Mesendoderm (in vitro differentiated cells): Measurements from ENCODE around the gene SNX30.
A peak's percentile ranks its signal among the peaks of the same experiment; 100 is the strongest.

Experiments
- DNase-seq: peaks from one replicate; pipeline ENCODE4 v3.0.0; 2013
- H2AK5ac ChIP-seq: 2 replicates; pipeline ENCODE4 v1.6.1; 2013; ENCODE audit warnings: low read length, inconsistent platforms
- H2BK120ac ChIP-seq: 2 replicates; pipeline ENCODE4 v1.6.1; 2013; ENCODE audit warnings: low read depth, mild to moderate bottlenecking, low read length, moderate library complexity, mixed read lengths
- H2BK15ac ChIP-seq: replicated peaks from 2 replicates; pipeline ENCODE4 v1.6.1; 2013; ENCODE audit warnings: low read depth, mild to moderate bottlenecking, moderate library complexity
- H2BK5ac ChIP-seq: 2 replicates; pipeline ENCODE4 v1.6.1; 2013; ENCODE audit warnings: low read length, inconsistent platforms
- H3K18ac ChIP-seq: 2 replicates; pipeline ENCODE4 v1.6.1; 2013; ENCODE audit warnings: mild to moderate bottlenecking, low read length, mixed read lengths
- H3K23ac ChIP-seq: one replicate; pipeline ENCODE4 v1.6.1; 2013; ENCODE audit warnings: low read length
- H3K27ac ChIP-seq: 2 replicates; pipeline ENCODE4 v1.5.1; 2013; ENCODE audit warnings: low read depth, mild to moderate bottlenecking, inconsistent platforms, low read length, moderate library complexity
- H3K27me3 ChIP-seq: 2 replicates; pipeline ENCODE4 v1.6.1; 2013; ENCODE audit warnings: low read length, control low read depth, mild to moderate bottlenecking, inconsistent platforms; ENCODE audit not compliant: insufficient read depth, poor library complexity
- H3K36me3 ChIP-seq: 2 replicates; pipeline ENCODE4 v1.6.1; 2013; ENCODE audit warnings: low read length, inconsistent platforms; ENCODE audit not compliant: control insufficient read depth, insufficient read depth
- H3K4ac ChIP-seq: one replicate; pipeline ENCODE4 v1.6.1; 2013; ENCODE audit warnings: low read depth, mild to moderate bottlenecking, low read length, moderate library complexity
- H3K4me1 ChIP-seq: 2 replicates; pipeline ENCODE4 v1.6.1; 2013; ENCODE audit warnings: low read depth, low read length, inconsistent platforms; ENCODE audit not compliant: control insufficient read depth
- H3K4me2 ChIP-seq: 2 replicates; pipeline ENCODE4 v1.6.1; 2013; ENCODE audit warnings: low read length
- H3K4me3 ChIP-seq: 2 replicates; pipeline ENCODE4 v1.5.1; 2013; ENCODE audit warnings: mild to moderate bottlenecking, low read length
- H3K56ac ChIP-seq: one replicate; pipeline ENCODE4 v1.6.1; 2013; ENCODE audit warnings: low read length
- H3K79me1 ChIP-seq: 2 replicates; pipeline ENCODE4 v1.6.1; 2013; ENCODE audit warnings: low read length, inconsistent platforms
- H3K79me2 ChIP-seq: 2 replicates; pipeline ENCODE4 v1.6.1; 2013; ENCODE audit warnings: mild to moderate bottlenecking, low read length; ENCODE audit not compliant: control insufficient read depth, insufficient read depth
- H3K9ac ChIP-seq: 2 replicates; pipeline ENCODE4 v1.6.1; 2013; ENCODE audit warnings: low read length, inconsistent platforms
- H4K5ac ChIP-seq: one replicate; pipeline ENCODE4 v1.6.1; 2013; ENCODE audit warnings: low read length
- H4K8ac ChIP-seq: one replicate; pipeline ENCODE4 v1.6.1; 2013; ENCODE audit warnings: low read depth, mild to moderate bottlenecking, control low read depth, low read length, moderate library complexity
- WGBS: extraction: QIAGEN DNeasy Blood & Tissue Kit; methylation state at CpG from one replicate; pipeline ENCODE4 v1.1.7; 2013; ENCODE audit warnings: low lambda C conversion rate, missing lambda C conversion rate; ENCODE audit not compliant: insufficient coverage; ENCODE audit errors: extremely low coverage; 5-methylcytosine and 5-hydroxymethylcytosine counted together

The SNX30 gene

GRCh38 chr9:112725961-112726360, 24.6 kb upstream of the SNX30 start:
- Histone ChIP-seq H4K8ac (no peak overlapping the region), H3K36me3 (no peaks in the 10 kb centered on the region), H3K4me1 (no peaks in the 10 kb centered on the region), H4K5ac (no peak overlapping the region), H3K18ac (no peak overlapping the region), H3K4me2 (no peak overlapping the region), H3K79me2 (no peaks in the 10 kb centered on the region), H3K9ac (no peak overlapping the region), H3K4ac (no peak overlapping the region), H3K4me3 (no peak overlapping the region), H3K79me1 (no peaks in the 10 kb centered on the region), H3K27ac (no peak overlapping the region), H2BK5ac (no peak overlapping the region), H2BK15ac (no peak overlapping the region), H2BK120ac (no peak overlapping the region), H3K23ac (no peak overlapping the region), H2AK5ac (no peak overlapping the region), H3K27me3 (no peaks in the 10 kb centered on the region), H3K56ac (no peak overlapping the region)
- no CpG with 5 or more reads among the region's 3 CpGs for WGBS
- no peak for DNase-seq

DNA sequence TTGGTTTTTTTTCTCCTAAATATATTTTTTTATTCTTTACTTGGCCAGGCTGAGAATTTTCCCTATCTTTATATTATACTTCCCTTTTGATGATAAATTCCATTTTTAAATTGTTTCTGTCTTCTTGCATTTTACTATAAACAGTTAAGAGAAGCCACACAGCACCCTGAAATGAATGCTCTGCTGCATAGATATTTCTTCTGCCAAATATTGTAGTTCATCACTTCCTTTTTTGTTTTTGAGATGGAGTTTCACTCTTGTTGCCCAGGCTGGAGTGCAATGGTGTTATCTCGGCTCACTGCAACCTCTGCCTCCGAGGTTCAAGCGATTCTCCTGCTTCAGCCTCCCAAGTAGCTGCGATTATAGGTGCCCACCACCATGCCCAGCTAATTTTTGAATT, 24.1 kb upstream of the SNX30 start:
- H2BK15ac ChIP-seq: no peak overlapping the region
- no peak overlapping the region for H3K23ac ChIP-seq
- no peaks in the 10 kb centered on the region for H3K27me3 ChIP-seq
- no peak for DNase-seq
- no peak overlapping the region for H3K9ac ChIP-seq
- H4K5ac ChIP-seq: no peak overlapping the region
- H4K8ac ChIP-seq: no peak overlapping the region
- no peaks in the 10 kb centered on the region for H3K79me2 ChIP-seq
- H3K56ac ChIP-seq: no peak overlapping the region
- H3K27ac ChIP-seq: no peak overlapping the region
- no peak overlapping the region for H3K4me2 ChIP-seq
- H2BK120ac ChIP-seq: no peak overlapping the region
- WGBS: no CpG with 5 or more reads among the region's 4 CpGs
- no peak overlapping the region for H2AK5ac ChIP-seq
- no peaks in the 10 kb centered on the region for H3K79me1 ChIP-seq
- H2BK5ac ChIP-seq: no peak overlapping the region
- no peaks in the 10 kb centered on the region for H3K4me1 ChIP-seq
- no peak overlapping the region for H3K4ac ChIP-seq
- no peaks in the 10 kb centered on the region for H3K36me3 ChIP-seq
- H3K18ac ChIP-seq: no peak overlapping the region
- no peak overlapping the region for H3K4me3 ChIP-seq

GRCh38 chr9:112728401-112728800, 22.2 kb upstream of the SNX30 start:
- no peak overlapping the region for H3K23ac ChIP-seq
- no peak overlapping the region for H3K9ac ChIP-seq
- no peaks in the 10 kb centered on the region for H3K27me3 ChIP-seq
- no peaks in the 10 kb centered on the region for H3K4me1 ChIP-seq
- no peak overlapping the region for H2BK5ac ChIP-seq
- H4K8ac ChIP-seq: no peak overlapping the region
- no peak overlapping the region for H3K56ac ChIP-seq
- no peaks in the 10 kb centered on the region for H3K79me1 ChIP-seq
- H3K4me2 ChIP-seq: no peak overlapping the region
- H2BK120ac ChIP-seq: no peak overlapping the region
- WGBS: no CpG with 5 or more reads among the region's 2 CpGs
- H3K18ac ChIP-seq: no peak overlapping the region
- no peaks in the 10 kb centered on the region for H3K79me2 ChIP-seq
- no peak overlapping the region for H3K4me3 ChIP-seq
- H4K5ac ChIP-seq: no peak overlapping the region
- H3K36me3 ChIP-seq: no peaks in the 10 kb centered on the region
- H2BK15ac ChIP-seq: no peak overlapping the region
- no peak overlapping the region for H3K27ac ChIP-seq
- DNase-seq: no peak
- no peak overlapping the region for H3K4ac ChIP-seq
- H2AK5ac ChIP-seq: no peak overlapping the region

DNA sequence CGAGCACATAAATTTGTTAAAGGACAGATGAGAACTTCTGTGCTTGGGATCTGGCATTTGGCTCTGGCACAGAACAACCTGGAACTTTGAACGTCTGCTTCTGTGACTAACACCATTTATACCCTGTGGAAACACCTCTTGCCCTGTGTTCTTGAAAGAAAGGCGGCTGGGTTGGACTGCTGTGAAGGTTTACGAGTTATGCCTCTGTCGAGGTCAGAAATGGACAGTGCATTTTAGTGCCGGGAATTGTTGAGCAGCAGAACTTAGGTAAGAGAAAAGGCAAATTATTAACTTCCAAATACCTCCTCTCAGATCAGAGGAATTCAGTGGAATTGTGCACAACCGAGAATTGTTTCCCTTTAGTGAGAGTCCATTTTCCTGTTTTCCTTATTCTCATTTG, 18.6 kb upstream of the SNX30 start:
- H3K27me3 ChIP-seq: no peaks in the 10 kb centered on the region
- H3K27ac ChIP-seq: no peak overlapping the region
- no peak overlapping the region for H4K8ac ChIP-seq
- H2BK5ac ChIP-seq: no peak overlapping the region
- H3K4me1 ChIP-seq: no peaks in the 10 kb centered on the region
- no peak overlapping the region for H2AK5ac ChIP-seq
- H3K79me2 ChIP-seq: no peaks in the 10 kb centered on the region
- no peak overlapping the region for H3K18ac ChIP-seq
- H3K79me1 ChIP-seq: no peaks in the 10 kb centered on the region
- H2BK120ac ChIP-seq: no peak overlapping the region
- no peak for DNase-seq
- H2BK15ac ChIP-seq: no peak overlapping the region
- H4K5ac ChIP-seq: no peak overlapping the region
- H3K36me3 ChIP-seq: no peaks in the 10 kb centered on the region
- no peak overlapping the region for H3K56ac ChIP-seq
- H3K9ac ChIP-seq: no peak overlapping the region
- no CpG with 5 or more reads among the region's 7 CpGs for WGBS
- H3K4me3 ChIP-seq: no peak overlapping the region
- H3K4ac ChIP-seq: no peak overlapping the region
- H3K23ac ChIP-seq: no peak overlapping the region
- H3K4me2 ChIP-seq: no peak overlapping the region

DNA sequence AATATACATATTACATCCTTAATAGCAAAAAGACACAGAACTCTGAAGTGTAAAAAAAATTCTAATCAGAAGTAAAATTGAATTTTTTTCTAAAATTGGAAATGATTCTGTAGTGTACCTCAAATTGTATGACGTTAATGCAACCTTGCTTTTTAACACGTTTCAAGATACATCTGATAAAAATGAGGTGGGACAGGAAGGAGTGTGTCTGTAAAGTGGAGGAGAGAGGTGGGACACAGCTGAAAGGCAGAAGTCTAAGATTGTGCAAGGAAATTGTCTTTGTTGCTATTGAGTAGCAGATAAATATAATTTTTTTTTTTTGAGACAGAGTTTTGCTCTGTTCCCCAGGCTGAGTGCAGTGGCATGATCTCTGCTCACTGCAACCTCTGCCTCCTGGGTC, 15.7 kb upstream of the SNX30 start:
- no peak for DNase-seq
- Histone ChIP-seq H2BK15ac (no peak overlapping the region), H4K5ac (no peak overlapping the region), H3K9ac (no peak overlapping the region), H3K27me3 (no peaks in the 10 kb centered on the region), H3K27ac (no peak overlapping the region), H3K36me3 (no peaks in the 10 kb centered on the region), H3K4me2 (no peak overlapping the region), H3K18ac (no peak overlapping the region), H3K79me1 (no peaks in the 10 kb centered on the region), H2BK5ac (no peak overlapping the region), H3K56ac (no peak overlapping the region), H3K79me2 (no peaks in the 10 kb centered on the region), H3K4ac (no peak overlapping the region), H3K4me3 (no peak overlapping the region), H4K8ac (no peak overlapping the region), H3K23ac (no peak overlapping the region), H3K4me1 (no peaks in the 10 kb centered on the region), H2BK120ac (no peak overlapping the region), H2AK5ac (no peak overlapping the region)
- no CpG with 5 or more reads among the region's 2 CpGs for whole genome bisulfite sequencing

GRCh38 chr9:112743216-112743836, 7.2 kb upstream of the SNX30 start:
- no peak overlapping the region for H4K5ac ChIP-seq
- H3K18ac ChIP-seq: no peak overlapping the region
- H3K79me1 ChIP-seq: no peaks in the 10 kb centered on the region
- no peak overlapping the region for H3K4me3 ChIP-seq
- no peaks in the 10 kb centered on the region for H3K27me3 ChIP-seq
- no peak overlapping the region for H4K8ac ChIP-seq
- H2BK15ac ChIP-seq: no peak overlapping the region
- no peaks in the 10 kb centered on the region for H3K4me1 ChIP-seq
- H3K4ac ChIP-seq: no peak overlapping the region
- no CpG with 5 or more reads among the region's 3 CpGs for WGBS
- H3K4me2 ChIP-seq: no peak overlapping the region
- H2BK5ac ChIP-seq: no peak overlapping the region
- no peaks in the 10 kb centered on the region for H3K79me2 ChIP-seq
- DNase-seq: peak; percentile 36
- no peak overlapping the region for H3K9ac ChIP-seq
- H2AK5ac ChIP-seq: no peak overlapping the region
- no peak overlapping the region for H3K56ac ChIP-seq
- no peak overlapping the region for H3K27ac ChIP-seq
- no peak overlapping the region for H2BK120ac ChIP-seq
- H3K36me3 ChIP-seq: no peaks in the 10 kb centered on the region
- H3K23ac ChIP-seq: no peak overlapping the region
